Psoas muscle (tissue), 8 donors: ENCODE data around the gene MRPL23. TPM values are rescaled to one million over a fixed set of nuclear protein-coding genes. Genes with fewer than 3 reads are reported as not detected.

ENCODE experiments used
- ATAC-seq, 4 donors: fragments of 200-7000 bp; cut with Tn5 transposase; one replicate each; pipeline ENCODE4 v1.9.1; 2020; ENCODE audit warnings: moderate library complexity in 3 of 4, mild to moderate bottlenecking in 2 of 4
- DNase-seq, 2 donors: peaks; one replicate each; pipeline ENCODE4 v3.0.0-alpha.2; 2020
- H3K27ac ChIP-seq: fragments of 200-600 bp; one replicate; pipeline ENCODE4 v1.8.0; 2022
- H3K27me3 ChIP-seq, 3 donors: fragments of 200-600 bp in 1 of 3; one replicate each; pipeline versions ENCODE4 v1.6.1 to v1.8.0; 2013 to 2022; ENCODE audit warnings: low read length in 2 of 3, mild to moderate bottlenecking in 2 of 3, moderate library complexity in 1 of 3; ENCODE audit not compliant: insufficient read depth in 3 of 3
- H3K36me3 ChIP-seq, 2 donors: fragments of 200-600 bp in 1 of 2; one replicate each; pipeline versions ENCODE4 v1.6.1 to v1.8.0; 2013 to 2022; ENCODE audit warnings: low read depth in 1 of 2, mild to moderate bottlenecking in 1 of 2, moderate library complexity in 1 of 2; ENCODE audit not compliant: insufficient read depth in 1 of 2
- H3K4me1 ChIP-seq: fragments of 200-600 bp; one replicate; pipeline ENCODE4 v1.8.0; 2022
- H3K4me3 ChIP-seq: fragments of 200-600 bp; one replicate; pipeline ENCODE4 v1.8.0; 2022; ENCODE audit warnings: mild to moderate bottlenecking
- H3K9me3 ChIP-seq: fragments of 200-600 bp; one replicate; pipeline ENCODE4 v1.8.0; 2022
- CTCF ChIP-seq: fragments of 200-600 bp; IDR thresholded peaks from one replicate; pipeline ENCODE4 v1.8.0; 2022; ENCODE audit warnings: antibody characterized with exemption
- WGBS, 3 donors: extraction: QIAGEN DNeasy Blood & Tissue Kit; methylation state at CpG; one replicate each; pipeline versions ENCODE4 v1.1.6 to v1.1.7; 2013; 5-methylcytosine and 5-hydroxymethylcytosine counted together
- intact Hi-C, 2 donors: fragments of 100-400 bp; cut with DNase I; formaldehyde crosslinking; loops; one replicate each; pipeline versions ENCODE4 v1.11.0 to v1.14.2; 2022
- polyA plus RNA-seq, 3 donors: library from polyadenylated mRNA; stranded (reverse); fragments of 200-250 nt; gene quantifications; one replicate each; pipeline ENCODE4 v1.2.3, GENCODE V29; 2013
- total RNA-seq, 4 donors: library from RNA; stranded (reverse); fragmentation: NEBNext Ultra II Directional in 2 of 4; extraction: Animal tissue kit (Norgen Biotek cat#: 25700) in 2 of 4; gene quantifications; one replicate each; pipeline versions ENCODE4 v1.2.1 to v1.2.4, GENCODE V29; 2021 to 2023
- donor health status: healthy with polysubstance abuse.
- donor health status: DM: no; HTN: no; CAD: no; lungs with moderate emphysema.
- donor health status: Bipolar disorder and iron deficiency.
- donor health status: healthy.
- donor health status: DM: yes; HTN: yes; CAD: no.
- donor health status: DM: no; HTN: no; CAD: no.
- donor health status: DM: no; HTN: no; CAD: no.
- donor health status: DM: yes; HTN: yes; CAD: no.

Gene MRPL23
- total and polyA plus RNA-seq, 7 donors, result 46.3 to 163 (median 84.0) TPM

- peak in 1 of 2 donors; percentile 41 for DNase-seq
- Histone ChIP-seq H3K36me3 (no peaks in the 10 kb centered on the region), H3K27ac (no peak overlapping the region), H3K4me3 (no peak overlapping the region), H3K27me3 (no peaks in the 10 kb centered on the region), H3K4me1 (no peaks in the 10 kb centered on the region), H3K9me3 (no peaks in the 10 kb centered on the region)
- intact Hi-C loops, result loop anchor here (5.0 to 10.0 kb wide), 2 partner anchors 49 to 208 kb away; partner anchors contain the start of gene PRR33 (in 1 of the 2)
- TF ChIP-seq CTCF, result no peak
- WGBS, 3 donors, result 53% methylated on average over 9 of the region's 9 CpGs
- ATAC-seq, result no peak
Observed at GRCh38 chr11:1943977-1944376, 3.2 kb upstream of the MRPL23 start.

GRCh38 chr11:1947592-1948237, 583 bp downstream of the MRPL23 start:
- Histone ChIP-seq H3K9me3 (no peaks in the 10 kb centered on the region), H3K27me3 (no peaks in the 10 kb centered on the region), H3K36me3 (no peaks in the 10 kb centered on the region), H3K4me1 (no peaks in the 10 kb centered on the region), H3K27ac (no peak overlapping the region), H3K4me3 (no peak overlapping the region)
- intact Hi-C loops, result loop anchor here in 1 of 2 donors (10.0 kb wide), 1 partner anchor 53 kb away; the partner anchor contains the start of gene PRR33
- WGBS, 3 donors, result no CpG with 5 or more reads among the region's 36 CpGs
- ATAC-seq, result peak; percentile 52 to 57 (median 54)
- DNase-seq, result no peak
- no peak for TF ChIP-seq CTCF

- Histone ChIP-seq H3K9me3 (no peaks in the 10 kb centered on the region), H3K27me3 (no peaks in the 10 kb centered on the region), H3K4me3 (no peak overlapping the region), H3K36me3 (no peaks in the 10 kb centered on the region), H3K4me1 (no peaks in the 10 kb centered on the region), H3K27ac (no peak overlapping the region)
- no peak for TF ChIP-seq CTCF
- peak in 3 of 4 donors; percentile 21 to 42 (median 31) for ATAC-seq
- DNase-seq, result peak in 1 of 2 donors; percentile 52
- intact Hi-C loops, result loop anchor here in 1 of 2 donors (10.0 kb wide), 1 partner anchor 54 kb away; the partner anchor contains the start of gene PRR33
- no CpG with 5 or more reads among the region's 11 CpGs for WGBS, 3 donors
Observed at GRCh38 chr11:1948389-1948788, 1.3 kb downstream of the MRPL23 start.

- Histone ChIP-seq H3K4me3 (no peak overlapping the region), H3K36me3 (no peaks in the 10 kb centered on the region), H3K9me3 (no peaks in the 10 kb centered on the region), H3K27me3 (no peaks in the 10 kb centered on the region), H3K4me1 (no peaks in the 10 kb centered on the region), H3K27ac (no peak overlapping the region)
- DNase-seq (peak in 1 of 2 donors; percentile 44), ATAC-seq (peak in 1 of 4 donors; percentile 4)
- no CpG with 5 or more reads among the region's 6 CpGs for WGBS, 3 donors
- intact Hi-C loops, result loop anchor here in 1 of 2 donors (10.0 kb wide), 1 partner anchor 55 kb away; the partner anchor contains the start of gene PRR33
- no peak for TF ChIP-seq CTCF
Observed at GRCh38 chr11:1949302-1949701, 2.2 kb downstream of the MRPL23 start.
